Gastrocnemius medialis (tissue), 4 donors: ENCODE results near the gene LHX5.

Experiments
- CTCF ChIP-seq, 5 experiments: fragments of 450-650 bp in 3 of 5; fragments of 200-600 bp in 2 of 5; sonication (generic) in 2 of 5; IDR thresholded peaks in 4 of 5; conservative IDR thresholded peaks in 1 of 5; 1 replicate in 4 of 5; 2 replicates in 1 of 5; pipeline ENCODE4 v1.5.1; 2016 to 2019; ENCODE audit warnings: antibody characterized with exemption in 5 of 5, mild to moderate bottlenecking in 3 of 5, moderate library complexity in 3 of 5
- POLR2A ChIP-seq, 2 donors: fragments of 450-650 bp; IDR thresholded peaks; one replicate each; pipeline ENCODE4 v1.6.1; 2017; ENCODE audit warnings: antibody characterized with exemption in 2 of 2, mild to moderate bottlenecking in 2 of 2, moderate library complexity in 2 of 2

- no peak for TF ChIP-seq CTCF (IDR thresholded peaks at IDR 0.05 in 4 of 5, conservative IDR thresholded peaks at IDR 0.05 in 1 of 5)
- no peak for TF ChIP-seq POLR2A (IDR thresholded peaks at IDR 0.05)
Measured at GRCh38 chr12:113420996-113421595, 50.6 kb downstream of the LHX5 start.
